C4-2B (cell line): Measurements from ENCODE around the gene RBM20.
A peak's percentile ranks its signal among the peaks of the same experiment; 100 is the strongest.

ENCODE experiments used
- H3K27ac ChIP-seq: fragments of 450-650 bp; 2 replicates; pipeline ENCODE4 v1.5.1; 2017
- ZFX ChIP-seq: fragments of 450-650 bp; IDR thresholded peaks from 2 replicates; pipeline ENCODE4 v1.6.1; 2017
- TF ChIP-seq, protein P1 (sequence below): fragments of 450-650 bp; conservative IDR thresholded peaks from 2 replicates; pipeline ENCODE4 v1.5.1; 2017; ENCODE audit warnings: mild to moderate bottlenecking

The RBM20 gene

DNA sequence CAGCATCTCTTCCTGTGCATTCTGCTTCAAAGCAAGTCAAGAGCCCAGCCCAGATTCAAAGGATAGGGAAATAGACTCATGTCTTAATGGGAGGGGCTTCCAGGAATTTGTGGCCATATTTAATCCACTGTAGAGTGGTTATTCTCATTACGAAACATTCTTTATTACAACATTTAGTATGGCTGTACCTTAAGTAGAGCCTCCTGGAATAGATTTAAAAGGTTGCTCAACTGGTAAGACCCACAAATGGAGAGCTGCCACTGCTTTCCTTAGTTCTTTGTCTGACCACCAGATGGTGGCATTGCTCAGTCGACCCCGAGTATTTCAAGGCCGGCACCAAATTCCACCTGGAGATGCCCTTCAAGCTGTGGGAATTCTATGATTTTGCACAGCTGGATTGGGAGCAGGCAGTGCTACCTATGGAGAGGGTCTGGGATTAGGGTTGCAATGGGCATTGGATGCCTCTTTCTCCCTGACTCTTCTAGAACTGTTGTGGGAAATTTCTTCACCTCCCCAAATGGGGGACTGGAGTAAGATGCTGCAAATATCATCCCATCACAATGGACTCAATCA, 102.2 kb downstream of the RBM20 start:
- H3K27ac ChIP-seq = no peak overlapping the region
- no peak for TF ChIP-seq ZFX
- TF ChIP-seq, protein P1, sequence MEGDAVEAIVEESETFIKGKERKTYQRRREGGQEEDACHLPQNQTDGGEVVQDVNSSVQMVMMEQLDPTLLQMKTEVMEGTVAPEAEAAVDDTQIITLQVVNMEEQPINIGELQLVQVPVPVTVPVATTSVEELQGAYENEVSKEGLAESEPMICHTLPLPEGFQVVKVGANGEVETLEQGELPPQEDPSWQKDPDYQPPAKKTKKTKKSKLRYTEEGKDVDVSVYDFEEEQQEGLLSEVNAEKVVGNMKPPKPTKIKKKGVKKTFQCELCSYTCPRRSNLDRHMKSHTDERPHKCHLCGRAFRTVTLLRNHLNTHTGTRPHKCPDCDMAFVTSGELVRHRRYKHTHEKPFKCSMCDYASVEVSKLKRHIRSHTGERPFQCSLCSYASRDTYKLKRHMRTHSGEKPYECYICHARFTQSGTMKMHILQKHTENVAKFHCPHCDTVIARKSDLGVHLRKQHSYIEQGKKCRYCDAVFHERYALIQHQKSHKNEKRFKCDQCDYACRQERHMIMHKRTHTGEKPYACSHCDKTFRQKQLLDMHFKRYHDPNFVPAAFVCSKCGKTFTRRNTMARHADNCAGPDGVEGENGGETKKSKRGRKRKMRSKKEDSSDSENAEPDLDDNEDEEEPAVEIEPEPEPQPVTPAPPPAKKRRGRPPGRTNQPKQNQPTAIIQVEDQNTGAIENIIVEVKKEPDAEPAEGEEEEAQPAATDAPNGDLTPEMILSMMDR = peak; percentile 90

- TF ChIP-seq, protein P1 = no peak
- TF ChIP-seq ZFX = no peak
- H3K27ac ChIP-seq = no peak overlapping the region
Measured at GRCh38 chr10:110746969-110747608, 103.0 kb downstream of the RBM20 start.

DNA sequence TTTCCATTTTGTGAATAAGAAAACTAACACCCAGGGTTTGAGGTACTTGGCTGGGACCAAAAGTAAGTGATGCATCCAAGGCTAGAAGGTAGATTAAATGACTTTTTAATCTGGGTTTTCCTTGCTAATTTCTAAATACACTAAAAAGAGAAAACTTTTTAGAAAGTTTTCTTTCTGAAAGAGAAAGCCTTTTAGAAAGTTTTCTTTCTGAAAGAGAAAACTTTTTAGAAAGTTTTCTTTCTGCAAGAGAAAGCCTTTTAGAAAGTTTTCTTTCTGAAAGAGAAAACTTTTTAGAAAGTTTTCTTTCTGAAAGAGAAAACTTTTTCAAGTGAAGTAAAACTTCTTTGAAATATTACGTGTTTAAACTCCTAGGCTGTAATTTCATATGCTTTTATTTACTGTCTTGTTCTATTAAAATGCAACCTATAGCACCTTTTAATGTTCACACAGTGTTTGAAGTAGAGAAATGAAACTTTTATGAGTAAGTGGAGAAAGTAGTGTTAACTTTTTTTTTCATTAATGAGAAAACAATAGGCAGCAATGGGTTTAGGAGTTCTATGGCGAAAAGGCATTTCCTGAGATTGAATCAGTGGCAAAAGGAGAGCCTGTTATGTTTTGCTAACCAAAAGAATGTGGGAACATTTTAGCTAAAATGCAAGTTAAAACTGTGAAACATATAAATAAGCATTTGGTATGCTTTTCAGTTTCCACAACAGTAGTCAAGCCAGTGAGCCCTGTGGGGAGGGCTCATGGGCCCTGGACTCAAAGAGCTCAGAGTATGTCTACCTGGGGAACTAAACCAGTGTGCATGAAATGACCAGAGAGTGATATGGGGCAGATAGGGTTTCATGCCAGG, 103.7 kb downstream of the RBM20 start:
- no peak overlapping the region for H3K27ac ChIP-seq
- no peak for TF ChIP-seq ZFX
- TF ChIP-seq, protein P1 = no peak

DNA sequence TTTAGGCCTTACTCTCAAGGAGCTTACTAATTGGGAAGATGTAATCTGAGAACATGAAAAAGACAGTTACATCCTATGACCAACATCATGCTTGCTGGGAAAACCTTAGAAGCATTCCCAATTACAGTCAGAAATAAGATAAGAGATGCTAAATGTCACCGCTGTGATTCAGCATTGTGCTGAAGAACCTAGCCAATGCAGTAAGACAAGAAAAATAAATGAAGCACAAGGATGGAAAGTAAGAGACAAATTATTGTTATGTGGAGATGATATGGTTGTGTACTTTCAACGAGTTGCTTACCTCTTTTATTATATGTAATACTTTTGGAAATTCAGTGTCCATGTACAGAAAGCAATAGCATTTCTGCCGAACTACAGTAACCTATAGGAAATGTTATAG, 104.8 kb downstream of the RBM20 start:
- no peak for TF ChIP-seq ZFX
- TF ChIP-seq, protein P1 = no peak
- H3K27ac ChIP-seq = no peak overlapping the region

DNA sequence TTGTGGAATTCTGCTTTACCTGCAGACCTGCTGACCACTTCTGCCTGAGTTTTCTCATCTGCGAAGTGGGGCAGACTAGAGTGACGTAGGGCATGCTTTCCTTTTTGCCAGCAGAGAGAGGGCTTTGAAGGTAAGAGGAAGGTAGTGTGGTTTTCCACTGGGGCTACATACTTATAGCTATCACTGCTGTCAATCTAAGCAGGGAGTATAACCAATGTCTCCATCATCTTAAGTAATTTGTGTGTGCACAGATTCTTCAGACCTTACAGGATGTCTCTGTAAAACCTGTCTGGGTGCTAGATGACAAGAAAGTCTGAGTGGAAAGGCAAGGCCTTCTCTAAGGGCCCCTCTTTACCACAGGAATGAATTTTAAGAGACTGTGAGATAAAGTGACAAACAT, 106.8 kb downstream of the RBM20 start:
- no peak for TF ChIP-seq ZFX
- TF ChIP-seq, protein P1 = no peak
- H3K27ac ChIP-seq = no peak overlapping the region

GRCh38 chr10:110751850-110752249, 107.7 kb downstream of the RBM20 start:
- TF ChIP-seq, protein P1 = no peak
- TF ChIP-seq ZFX = no peak
- no peak overlapping the region for H3K27ac ChIP-seq

DNA sequence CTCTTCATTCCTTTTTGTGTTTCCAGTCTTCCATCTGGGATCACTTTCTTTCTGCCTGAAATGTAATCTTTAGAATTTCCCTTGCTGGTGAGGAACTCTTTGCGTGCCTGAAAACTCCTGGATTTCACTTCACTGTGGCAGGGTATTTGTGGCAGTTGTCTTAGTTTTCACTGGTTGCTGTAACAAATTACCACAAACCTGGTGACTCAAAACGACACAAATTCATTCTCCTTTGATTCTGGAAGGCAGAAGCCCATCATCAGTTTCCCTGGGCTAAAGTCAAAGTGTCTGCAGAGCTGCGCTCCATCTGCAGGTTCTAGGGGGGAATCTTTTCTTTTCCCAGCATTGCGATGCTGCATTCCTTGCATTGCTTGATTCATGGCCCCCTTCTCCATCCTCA, 109.3 kb downstream of the RBM20 start:
- H3K27ac ChIP-seq = no peak overlapping the region
- no peak for TF ChIP-seq ZFX
- TF ChIP-seq, protein P1 = no peak
